HG03196 (cell line): Measurements from ENCODE around the gene CBX8.
A peak's percentile ranks its signal among the peaks of the same experiment; 100 is the strongest.

Experiments used
- ATAC-seq: cut with Tn5 transposase; IDR thresholded peaks from one replicate; pipeline ENCODE4 v1.9.1; 2021; ENCODE audit not compliant: unreplicated experiment

Gene CBX8

GRCh38 chr17:79821331-79822095 is 24.6 kb upstream of the CBX8 start:
- ATAC-seq: no peak

- ATAC-seq: no peak
Measured at GRCh38 chr17:79820959-79821330, 24.1 kb upstream of the CBX8 start.

- ATAC-seq: no peak
Measured at GRCh38 chr17:79819534-79820276, 22.8 kb upstream of the CBX8 start.

GRCh38 chr17:79819085-79819484 is 22.2 kb upstream of the CBX8 start:
- no peak for ATAC-seq

- ATAC-seq: no peak
Measured at GRCh38 chr17:79818026-79818758, 21.3 kb upstream of the CBX8 start.

- ATAC-seq: no peak
Measured at GRCh38 chr17:79815836-79816461, 19.1 kb upstream of the CBX8 start.

- no peak for ATAC-seq
Measured at GRCh38 chr17:79814974-79815835, 18.3 kb upstream of the CBX8 start.

- ATAC-seq: no peak
Measured at GRCh38 chr17:79814127-79814973, 17.5 kb upstream of the CBX8 start.

GRCh38 chr17:79813297-79814126 is 16.6 kb upstream of the CBX8 start:
- no peak for ATAC-seq

GRCh38 chr17:79812353-79813258 is 15.7 kb upstream of the CBX8 start:
- no peak for ATAC-seq

- no peak for ATAC-seq
Measured at GRCh38 chr17:79811868-79812352, 15.0 kb upstream of the CBX8 start.

- peak; percentile 39 for ATAC-seq
Measured at GRCh38 chr17:79811011-79811867, 14.4 kb upstream of the CBX8 start.

- peak; percentile 58 for ATAC-seq
Measured at GRCh38 chr17:79810130-79811010, 13.5 kb upstream of the CBX8 start.

- ATAC-seq: no peak
Measured at GRCh38 chr17:79809530-79810129, 12.8 kb upstream of the CBX8 start.
